GM19455 (cell line): ENCODE results near the gene CP.
"Not testable (repeated sequence)": the region's sequence is repeated elsewhere in the genome, so short reads cannot be mapped to it uniquely, and the experiment has no call there.

Source experiments
- ATAC-seq: cut with Tn5 transposase; IDR thresholded peaks from one replicate; pipeline ENCODE4 v1.9.1; 2021; ENCODE audit not compliant: unreplicated experiment

The CP gene

DNA sequence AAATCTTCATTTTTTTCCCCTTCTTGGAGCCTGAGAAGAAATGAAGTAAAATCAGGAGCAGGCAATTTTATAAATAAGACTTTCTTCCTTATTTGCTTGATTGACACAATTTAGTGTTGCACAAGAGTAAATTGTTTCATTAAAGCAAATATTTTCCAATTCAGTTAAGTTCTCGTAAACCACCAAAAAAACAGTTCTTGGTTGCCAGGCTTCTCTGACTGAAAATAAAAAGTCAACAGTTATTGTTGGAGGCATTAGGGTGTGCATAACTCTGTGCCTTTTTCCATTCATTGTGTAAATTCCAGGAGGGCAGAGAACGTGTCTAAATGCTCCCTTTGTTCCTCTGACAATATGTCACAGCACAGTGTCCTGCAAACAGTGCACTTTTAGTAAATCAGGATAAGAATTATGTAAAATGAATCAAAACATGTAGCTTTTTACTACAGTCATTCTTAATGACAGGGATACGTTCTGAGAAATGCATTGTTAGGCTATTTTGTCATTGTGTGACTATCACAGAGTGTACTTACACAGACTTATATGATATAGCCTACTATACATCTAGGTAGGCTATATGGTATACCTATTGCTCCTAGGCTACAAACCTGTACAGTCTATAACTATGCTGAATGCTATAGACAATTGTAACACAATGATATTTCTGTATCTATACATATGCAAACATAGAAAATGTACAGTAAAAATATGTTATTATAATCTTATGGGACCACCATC is at the start of gene CP:
Gene CP (minus strand): TSS at position 47 of the 735 bp plus-strand sequence. CDS start 37 bp downstream, at position 10.
- ATAC-seq, result no peak

DNA sequence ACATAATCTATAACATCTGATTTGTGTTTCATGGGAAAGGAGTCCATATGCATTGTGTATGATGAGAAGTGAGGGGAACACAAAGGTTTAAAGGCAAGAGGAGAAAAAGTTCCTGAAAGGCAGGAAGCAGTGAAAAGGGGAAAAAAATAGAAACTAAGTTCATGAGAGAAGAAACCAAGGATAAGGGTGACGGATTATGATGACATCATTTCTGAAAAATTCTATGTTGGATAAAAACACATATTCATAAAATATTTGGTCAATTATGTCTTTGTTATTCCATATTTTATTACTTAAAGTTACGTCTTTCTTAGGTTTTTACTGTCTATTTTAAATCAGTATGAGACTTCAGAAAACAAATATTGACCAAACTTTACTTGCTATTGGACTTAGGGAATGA is 48.6 kb upstream of the CP start:
- ATAC-seq, result no peak

DNA sequence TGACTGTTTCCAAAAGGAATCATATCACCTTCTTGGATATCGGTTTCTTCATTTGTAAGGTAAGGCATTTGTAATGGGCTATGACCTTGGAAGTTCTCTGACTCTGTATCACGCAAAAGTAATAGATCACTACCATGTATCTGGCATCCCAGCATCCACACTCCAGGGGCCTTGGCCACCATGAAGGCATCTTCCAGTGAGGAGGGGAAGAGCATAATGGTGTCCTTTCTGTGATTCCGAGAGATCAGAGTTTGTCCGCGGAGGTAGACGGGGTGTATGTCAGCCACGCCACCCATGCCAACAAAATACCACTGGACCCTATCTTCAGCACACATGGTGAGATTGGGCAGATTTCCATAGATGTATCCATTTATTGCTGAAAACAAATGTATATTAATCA is 48.1 kb upstream of the CP start:
- ATAC-seq, result no peak

DNA sequence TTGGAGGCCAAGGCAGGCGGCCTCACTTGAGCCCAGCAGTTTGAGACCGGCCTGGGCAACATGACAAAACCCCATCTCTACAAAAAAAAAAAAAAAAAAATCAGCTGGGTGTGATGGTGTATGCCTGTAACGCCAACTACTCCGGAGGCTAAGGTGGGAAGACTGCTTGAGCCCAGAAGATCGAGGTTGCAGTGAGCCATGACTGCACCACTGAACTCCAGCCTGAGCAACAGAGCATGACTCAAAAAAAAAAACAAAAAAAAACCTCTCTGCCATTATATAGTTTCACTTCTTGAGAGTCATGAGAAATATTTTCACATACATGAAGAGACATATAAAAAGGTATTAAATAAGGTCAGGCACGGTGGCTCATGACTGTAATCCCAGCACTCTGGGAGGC is 45.9 kb upstream of the CP start:
- ATAC-seq, result no peak

DNA sequence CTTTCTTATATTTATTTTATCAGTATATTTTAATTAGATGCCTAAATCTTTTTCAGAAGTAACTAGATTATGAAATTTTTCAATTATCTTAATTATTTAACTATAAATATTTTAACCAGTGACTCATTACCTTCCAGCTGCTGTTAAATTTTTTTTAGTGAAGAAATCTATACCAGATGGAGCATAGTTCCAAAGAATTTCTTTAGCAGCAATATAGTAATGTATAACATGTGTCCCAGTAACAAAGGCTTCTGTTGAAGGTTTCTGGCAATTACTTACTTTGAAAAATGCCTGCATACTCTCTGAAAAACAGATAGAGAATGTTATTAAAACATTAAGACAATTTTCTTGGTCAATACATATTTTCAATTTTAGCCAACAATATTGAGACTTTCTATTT is 45.1 kb upstream of the CP start:
- no peak for ATAC-seq

DNA sequence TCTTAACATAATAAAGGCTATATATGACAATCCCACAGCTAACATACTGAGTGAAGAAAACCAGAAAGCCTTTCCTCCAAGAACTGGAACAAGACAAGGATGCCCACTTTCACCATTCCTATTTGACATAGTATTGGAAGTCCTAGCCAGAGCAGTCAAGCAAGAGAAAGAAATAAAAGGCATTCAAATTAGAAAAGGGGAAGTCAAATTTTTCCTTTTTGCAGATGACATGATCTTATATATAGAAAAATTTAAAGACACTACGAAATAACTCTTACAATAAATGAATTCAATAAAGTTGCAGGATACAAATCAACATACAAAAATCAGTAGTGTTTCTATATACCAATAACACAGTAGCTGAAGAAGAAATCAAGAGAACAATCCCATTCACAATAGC is 42.2 kb upstream of the CP start:
- ATAC-seq, result no peak

DNA sequence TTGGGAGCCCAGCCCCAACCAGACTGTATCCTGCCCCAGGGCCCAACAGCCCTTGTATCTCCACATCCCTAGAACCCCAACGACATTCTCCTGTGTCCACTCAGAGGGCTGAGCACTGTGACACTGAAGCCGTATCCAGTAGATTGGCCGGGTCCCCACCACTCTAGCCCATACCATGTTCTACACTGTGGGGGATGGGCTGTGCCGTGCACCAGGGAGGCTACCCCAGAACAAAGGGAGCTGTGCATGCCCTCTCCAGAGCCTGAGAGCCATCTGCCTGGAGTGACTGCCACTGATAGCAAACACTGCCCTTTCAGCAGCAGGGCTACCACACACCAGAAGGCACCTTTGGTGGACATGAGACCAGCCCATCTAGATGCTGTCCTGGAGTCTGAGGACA is 37.1 kb upstream of the CP start:
- ATAC-seq, result no peak

DNA sequence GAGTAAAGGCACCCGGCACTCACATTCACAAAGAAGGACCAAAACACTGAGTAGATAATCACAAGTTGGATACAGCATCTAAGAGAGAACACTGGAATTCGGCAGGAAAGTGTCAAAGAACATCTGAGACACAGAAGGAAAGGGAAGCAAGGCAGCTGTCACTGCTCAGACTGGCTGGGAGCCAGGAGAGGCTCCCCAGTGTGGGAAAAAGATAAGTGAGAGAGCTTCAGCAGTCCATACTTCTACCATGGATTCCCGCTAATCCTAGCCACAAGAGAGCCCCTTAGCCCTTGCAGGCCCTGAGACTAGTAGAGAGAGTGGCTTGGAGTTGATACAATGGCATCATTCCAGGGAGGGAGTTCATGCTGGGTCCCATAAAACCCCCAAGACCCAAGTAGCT is 36.7 kb upstream of the CP start:
- ATAC-seq, result no peak

DNA sequence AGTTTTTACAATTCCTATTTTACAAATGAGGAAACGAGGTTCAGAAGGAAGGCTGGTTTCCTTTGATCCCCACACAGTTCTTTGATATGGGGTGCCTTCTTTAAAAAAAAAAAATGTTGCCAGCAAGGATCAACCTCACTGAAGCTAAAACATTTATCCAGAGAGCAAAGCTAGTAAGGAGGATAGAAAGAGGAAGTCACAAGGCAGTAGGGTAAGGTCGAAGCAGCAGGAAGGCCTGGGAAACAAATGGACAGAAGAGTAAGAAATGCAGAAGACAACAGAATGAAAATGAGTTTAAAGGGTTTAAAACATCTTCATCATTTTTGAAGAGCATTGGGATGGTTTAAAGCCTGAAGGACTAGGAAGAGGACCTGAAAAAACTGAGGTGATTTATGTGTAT is 30.6 kb upstream of the CP start:
- ATAC-seq, result no peak

DNA sequence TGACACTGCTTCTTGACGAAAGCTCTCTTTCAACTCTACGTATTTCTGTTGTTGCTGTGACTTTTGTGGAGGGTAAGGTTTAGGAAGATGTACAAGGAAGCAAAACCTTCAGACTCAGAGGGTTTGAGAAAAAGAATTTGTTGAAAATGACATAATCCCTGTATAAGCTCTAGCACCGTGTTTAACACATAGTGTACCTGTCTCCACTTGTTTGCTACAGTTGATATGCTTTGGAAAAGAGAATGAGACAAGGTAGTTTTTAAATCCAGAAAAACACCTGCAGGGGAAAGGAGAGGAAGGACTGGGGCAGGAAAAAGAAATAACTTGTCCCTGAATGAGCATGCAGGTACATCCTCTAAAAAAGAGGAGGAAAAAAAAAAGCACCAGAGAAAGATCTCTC is 29.6 kb upstream of the CP start:
- ATAC-seq, result no peak

DNA sequence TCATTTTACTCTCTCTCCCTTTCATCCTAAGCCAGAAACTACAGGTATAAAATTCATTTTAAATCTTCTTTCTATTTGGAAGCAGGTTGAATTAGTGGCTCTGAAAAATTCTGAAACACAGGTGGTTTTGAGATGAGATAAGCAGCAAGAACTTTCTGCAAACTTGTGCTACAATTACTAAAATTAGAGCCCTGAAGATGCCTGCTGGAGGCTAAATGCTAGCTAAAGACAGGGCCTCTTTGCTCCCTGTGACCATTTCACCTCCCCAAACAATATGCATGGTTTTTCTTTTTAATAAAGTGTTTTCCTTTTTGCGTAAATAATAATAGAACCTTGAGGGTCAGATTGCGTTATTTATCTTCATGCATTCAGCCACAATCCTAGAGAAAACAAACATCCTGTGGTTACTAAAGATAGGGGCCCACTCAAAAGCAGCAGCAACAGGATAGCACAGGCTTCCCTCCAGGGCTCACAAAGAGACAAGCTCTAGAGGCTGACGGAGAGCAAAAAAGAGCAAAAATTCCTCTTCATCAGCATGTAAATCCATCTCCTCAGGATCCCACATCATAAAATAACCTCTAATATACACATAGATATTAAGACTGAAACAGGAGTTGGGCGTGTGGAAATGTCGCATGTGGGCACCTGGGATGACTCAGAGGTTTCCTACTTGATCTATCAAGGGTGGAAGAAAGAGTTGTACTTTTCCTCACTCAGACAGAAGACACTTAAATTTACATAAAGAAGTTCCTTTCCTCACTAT is 26.5 kb upstream of the CP start:
- ATAC-seq, result peak; percentile 44

DNA sequence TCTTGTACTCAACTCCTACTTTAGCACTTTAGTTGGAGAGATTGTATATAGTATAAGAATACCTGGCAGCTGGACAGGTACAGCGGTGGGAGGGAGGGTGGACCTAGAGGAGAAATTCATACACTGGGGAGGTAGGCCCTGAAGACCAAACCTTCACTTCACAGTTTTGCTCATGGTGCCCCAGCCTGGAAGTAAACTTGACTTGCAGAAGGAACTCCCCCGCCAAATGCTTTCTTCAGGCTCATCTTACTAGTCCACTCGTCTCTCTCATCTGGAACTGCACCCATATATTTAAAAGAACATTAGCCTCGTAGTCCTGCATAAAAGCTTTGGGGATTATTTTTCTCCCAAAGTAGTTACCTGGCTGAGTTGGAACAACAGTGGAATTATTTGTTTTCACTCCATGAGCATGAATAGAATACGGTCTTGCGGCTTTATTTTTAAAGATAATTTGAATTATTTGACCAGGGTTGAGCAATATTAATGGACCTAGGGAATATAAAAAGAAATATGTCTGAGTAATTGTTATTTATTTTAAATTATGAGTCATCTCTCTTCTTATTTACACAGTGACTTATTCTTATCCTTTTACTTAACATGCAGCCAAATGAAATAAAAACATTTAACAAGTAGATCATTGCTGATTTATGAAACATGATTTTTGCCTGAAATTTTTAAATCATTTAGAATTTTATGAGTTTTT is 25.5 kb upstream of the CP start:
- ATAC-seq, result no peak

DNA sequence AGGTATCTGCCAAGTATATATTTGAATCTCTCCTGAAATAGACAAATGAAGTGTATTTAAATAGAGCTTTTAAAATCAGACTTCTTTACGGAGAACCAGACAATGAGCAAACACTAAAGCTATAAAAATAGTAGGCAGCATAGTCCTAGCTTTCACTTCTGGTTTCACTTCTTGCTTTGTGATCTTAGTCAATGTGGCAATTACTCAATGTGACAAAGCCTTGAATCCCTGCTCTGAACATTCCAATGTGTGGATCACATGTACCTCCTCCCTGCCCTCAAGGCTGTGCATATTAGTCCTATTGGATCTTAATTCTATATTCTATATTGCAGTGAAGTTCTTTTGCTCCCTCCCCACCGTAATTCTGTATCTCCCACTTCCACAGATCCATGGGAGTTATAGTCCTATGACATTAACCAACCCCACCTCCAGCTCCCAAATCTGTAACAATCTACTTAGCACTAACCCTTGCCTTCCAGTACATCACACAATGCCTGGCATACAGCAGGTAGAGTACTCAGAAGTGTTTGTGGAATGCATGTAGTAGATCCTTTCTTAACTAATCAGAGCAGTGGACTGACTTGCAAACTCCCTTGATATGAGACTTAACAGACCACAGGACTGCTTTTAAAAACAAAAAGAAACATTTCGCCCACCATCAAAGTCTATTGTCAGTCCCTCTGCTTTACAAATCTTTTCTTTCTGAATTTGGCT is 24.3 kb upstream of the CP start:
- peak; percentile 83 for ATAC-seq

DNA sequence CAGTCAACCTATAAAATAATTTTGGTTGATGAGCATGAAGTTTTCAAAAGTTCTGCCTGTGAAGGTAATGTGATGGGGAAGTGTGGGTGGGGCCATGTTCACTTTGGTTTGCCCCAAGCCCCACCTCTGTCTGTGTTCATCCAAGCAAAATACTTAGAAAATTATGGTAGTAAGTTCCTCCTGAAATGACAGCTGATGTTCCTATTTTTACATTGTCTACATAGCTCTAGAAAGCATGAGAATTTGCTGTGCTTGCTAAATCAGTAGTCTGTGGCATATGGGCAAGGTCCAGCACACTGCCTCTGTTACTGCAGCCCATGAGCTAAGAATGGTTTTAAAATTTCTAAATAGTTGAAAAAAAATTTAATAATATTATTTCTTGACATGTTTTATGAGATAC is 21.9 kb upstream of the CP start:
- no peak for ATAC-seq

DNA sequence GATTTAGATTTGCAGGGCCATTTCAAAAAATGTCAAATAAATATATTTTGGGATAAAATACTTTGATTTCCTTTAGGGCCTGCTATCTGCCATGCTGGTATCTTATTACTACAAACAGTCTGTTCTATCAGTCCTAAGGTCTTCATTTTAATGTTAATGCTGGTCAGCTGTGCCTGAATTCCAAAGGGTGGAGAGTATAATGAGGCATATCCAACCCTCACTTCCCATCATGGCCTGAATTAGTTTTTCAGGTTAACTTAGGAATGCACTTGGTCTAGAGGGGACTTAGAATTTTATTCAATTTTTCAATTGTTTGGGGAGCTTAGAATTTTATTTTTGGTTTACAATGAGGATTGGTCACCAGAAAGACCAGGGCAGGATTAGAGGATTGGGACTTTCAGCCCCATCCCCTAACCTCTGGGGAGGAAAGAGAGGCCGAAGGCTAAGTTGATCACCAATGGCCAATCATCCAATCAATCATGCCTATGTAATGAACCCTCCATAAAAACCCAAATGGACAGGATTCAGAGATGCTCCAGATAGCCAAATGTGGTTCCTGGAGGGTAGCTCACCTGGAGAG is 17.8 kb upstream of the CP start:
- ATAC-seq, result no peak

DNA sequence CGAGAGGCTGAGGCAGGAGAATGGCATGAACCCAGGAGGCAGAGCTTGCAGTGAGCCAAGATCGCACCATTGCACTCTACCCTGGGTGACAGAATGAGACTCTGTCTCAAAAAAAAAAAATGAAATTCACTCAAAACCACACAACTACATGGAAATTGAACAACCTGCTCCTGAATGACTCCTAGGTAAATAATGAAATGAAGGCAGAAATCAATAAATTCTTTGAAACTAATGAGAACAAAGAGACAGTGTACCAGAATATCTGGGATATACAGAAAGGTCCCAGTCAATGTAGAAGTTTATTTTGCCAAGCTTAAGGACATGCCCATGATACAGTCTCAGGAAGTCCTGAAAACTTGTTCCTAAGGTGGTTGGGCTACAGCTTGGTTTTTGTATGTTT is 16.6 kb upstream of the CP start:
- ATAC-seq, result not testable (repeated sequence)

DNA sequence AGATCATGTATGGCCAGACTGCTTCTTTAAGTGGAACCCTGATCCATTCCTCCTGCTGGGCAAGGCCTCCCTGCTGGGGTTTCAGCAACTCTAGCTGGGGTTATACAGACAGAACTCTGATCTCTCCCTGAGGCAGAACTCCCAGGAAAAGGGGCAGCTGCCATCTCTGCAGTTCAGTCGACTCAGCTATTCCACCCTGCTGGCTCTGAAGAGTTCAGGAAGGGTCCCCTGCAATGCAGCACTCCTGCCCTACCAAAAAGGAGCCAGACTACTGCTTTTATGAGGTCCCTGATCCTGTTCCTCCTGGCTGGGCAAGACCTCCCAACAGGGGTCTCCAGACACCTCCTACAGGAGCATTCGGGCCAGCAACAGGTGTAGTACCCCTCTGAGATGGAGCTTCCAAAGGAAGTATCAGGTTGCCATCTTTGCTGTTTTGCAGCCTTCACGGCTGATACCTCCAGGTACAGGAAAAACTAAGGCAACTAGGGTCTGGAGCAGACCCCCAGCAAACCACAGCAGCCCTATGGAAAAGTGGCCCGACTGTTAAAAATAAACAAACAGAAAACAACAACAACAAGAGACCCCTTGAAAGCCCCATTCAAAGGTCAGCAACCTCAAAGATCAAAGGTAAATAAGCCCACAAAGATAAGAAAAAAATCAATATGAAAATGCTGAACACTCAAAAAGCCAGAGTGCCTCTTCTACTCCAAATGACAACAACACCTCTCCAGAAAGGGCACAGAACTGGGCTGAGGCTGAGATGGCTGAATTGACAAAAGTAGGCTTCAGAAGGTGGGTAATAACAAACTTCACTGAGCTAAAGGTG is 14.2 kb upstream of the CP start:
- ATAC-seq, result no peak

DNA sequence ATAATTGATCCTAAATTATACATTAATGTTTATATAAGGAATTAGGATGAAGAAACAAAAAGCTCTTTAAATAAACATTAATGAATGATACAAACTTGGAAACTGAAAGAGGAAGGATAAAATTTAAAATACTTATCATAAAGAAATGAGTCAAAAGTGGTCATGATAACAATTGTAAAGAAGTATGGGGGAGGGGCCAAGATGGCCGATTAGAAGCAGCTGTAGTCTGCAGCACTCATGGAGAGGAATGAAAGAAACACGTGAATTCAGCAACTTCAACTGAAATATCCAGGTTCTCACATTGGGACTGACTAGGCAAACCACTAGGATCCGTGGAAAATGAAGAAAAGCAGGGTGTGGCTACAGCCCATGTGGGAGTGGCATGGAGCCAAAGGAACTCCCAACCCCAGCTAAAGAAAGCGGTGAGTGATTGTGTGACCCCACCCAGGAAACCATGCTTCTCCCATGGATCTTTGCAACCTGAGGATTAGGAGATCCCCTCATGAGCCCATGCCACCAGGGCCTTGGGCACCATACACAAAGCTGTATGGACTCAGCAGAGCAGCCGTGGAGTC is 13.1 kb upstream of the CP start:
- ATAC-seq, result no peak

DNA sequence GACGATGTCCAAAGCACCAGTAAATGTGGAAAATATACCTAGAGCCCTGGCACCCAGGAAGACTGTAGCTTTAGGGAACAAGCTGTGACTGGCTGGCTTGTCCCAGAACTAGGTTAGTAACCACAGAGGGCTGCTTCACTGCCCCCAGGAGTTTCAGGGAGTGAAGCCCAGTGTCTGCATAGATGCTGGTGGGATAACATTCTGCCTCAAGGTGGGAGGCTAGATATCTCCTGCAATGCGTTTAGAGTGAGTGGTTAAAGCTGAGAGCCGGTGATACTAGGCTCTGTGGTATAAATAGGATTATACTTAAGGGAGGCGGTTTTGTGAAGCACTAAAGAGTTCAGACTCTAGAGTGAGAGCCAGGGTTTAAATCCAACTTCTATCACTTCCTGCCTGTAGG is 11.7 kb upstream of the CP start:
- ATAC-seq, result no peak

DNA sequence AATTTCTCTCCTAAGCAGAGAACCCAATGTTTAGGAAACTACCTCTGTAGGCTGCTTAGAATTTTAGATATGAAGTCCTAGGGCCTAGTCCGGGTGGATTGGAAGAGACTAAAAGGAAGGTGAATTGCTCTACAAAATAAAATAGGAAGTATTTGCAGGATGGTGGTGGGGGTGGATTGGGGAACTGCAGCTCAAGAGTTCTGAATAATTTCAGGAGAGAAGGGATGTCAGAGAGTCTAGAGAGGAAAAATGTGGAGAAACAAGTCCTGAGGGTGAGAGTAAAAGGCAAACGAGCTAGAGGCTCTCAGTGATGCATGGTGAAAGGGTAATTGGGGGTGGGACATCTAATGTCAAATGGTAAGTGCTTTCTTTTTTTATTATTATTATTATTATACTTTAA is 10.2 kb upstream of the CP start:
- ATAC-seq, result no peak
